SH-SY5Y (cell line): Measurements from ENCODE around the gene ZNF534.

ENCODE experiments used
- GATA2 ChIP-seq: IDR thresholded peaks from 2 replicates; pipeline ENCODE4 v1.6.1; 2011; ENCODE audit warnings: mild to moderate bottlenecking, low read depth, low read length
- GATA3 ChIP-seq: IDR thresholded peaks from 2 replicates; pipeline ENCODE4 v1.6.1; 2011; ENCODE audit warnings: low read depth, mild to moderate bottlenecking, low read length, moderate library complexity

Gene ZNF534

DNA sequence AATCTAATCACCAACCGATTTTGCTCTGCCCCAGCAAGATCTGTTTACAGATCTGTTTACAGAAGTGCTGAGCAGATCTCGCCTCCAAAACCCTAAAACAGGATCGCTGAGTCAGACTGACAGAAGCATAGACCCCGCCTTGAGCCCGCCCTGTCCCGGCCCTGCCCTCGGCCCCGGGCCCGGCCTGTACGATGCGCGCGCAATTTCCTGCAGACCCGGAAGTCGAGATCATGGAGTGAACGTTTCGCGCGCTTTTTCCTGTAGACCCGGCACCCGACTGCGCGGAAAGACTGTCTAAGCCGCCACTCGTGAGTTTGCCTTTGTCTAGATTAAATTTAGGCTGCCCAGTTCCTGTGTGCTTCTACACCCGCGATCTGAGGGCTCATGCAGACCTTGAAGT, at the start of gene ZNF534:
TSS of gene ZNF534 (plus strand) at position 212 of the 400 bp plus-strand sequence. CDS start 2,327 bp downstream, outside the sequence.
- TF ChIP-seq GATA2 (no peak), GATA3 (no peak)

DNA sequence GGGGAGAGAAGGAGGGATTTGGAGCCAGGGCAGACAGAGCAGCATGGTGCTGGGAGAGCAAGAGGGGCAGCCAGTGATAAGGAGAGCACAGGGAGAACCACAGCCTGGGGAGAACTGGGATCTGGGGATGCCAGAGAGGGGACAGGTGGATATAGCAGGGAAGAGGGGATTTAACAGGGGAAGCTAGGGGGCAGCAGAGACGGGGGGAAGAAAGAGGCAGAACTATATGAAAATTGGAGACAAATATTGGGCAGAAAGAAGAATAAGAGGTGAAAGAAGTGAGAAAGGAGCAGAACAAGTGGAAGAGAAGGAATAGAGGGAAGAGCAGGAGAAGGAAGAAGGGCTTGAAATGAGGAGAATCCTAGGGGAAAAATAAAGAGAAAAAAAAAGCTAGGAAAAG, 37.8 kb upstream of the ZNF534 start:
- TF ChIP-seq GATA2 (no peak), GATA3 (no peak)

DNA sequence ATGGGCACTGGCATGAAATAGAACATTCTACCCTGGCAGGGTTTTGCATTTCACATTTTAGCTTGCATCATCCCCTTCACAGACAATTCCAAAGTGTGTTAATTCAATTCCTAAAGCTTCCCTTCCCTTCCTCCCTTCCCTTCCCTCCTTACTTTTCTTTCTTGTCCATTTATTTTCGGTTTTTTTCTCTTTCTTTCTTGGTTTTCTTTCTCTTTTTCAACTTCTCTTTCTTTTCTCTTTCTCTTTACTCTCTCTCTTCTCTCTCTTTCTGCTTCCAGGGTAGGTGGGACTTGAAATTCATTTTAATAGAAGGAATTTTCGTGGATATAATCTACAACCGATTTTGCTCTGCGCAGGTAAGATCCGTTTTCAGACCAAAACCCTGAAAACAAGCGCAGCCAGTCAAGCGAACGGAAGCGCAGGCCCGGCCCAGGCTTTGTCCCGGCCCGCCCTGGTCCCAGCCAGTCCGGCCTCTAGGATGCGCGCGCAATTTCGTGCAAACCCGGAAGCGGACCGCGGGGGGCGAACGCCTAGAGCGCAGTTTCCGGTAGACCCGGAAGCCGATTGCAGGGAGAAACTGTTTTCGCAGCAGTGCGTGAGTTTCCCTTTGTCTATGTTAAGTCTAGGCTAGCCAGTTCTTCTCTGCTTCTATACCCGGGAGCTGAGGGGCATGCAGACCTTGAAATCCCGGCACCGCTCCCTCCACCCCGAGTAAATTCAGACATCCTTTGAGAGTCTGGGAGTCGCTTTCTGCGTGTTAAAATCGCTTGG, 31.5 kb upstream of the ZNF534 start, which contains the start of gene ZNF528:
TSS of gene ZNF528 (plus strand) at position 540 of the 771 bp plus-strand sequence. CDS start 4,165 bp downstream, outside the sequence.
- no peak for TF ChIP-seq GATA2
- no peak for TF ChIP-seq GATA3

GRCh38 chr19:52398081-52398441, 30.9 kb upstream of the ZNF534 start:
- TF ChIP-seq GATA2, result no peak

DNA sequence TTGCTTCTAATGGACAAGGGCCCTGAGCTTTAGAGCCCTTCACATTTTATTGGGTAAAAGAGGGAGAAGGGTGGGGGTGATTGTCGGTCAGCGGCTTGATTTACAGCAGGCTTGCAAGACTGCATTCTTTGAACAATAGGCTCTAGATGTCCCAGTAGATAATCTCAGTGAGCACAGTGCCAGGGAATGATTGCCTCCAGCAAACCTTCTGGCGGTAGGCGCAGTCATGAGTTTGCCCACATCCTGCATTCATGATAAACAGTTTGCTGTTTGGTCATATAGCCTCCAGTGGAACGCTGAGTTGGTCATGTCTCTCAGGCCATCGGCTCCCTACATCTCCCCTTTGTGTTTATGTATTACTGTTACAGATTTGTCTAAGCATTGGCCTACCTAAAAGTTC, 18.7 kb upstream of the ZNF534 start:
- TF ChIP-seq GATA2 (no peak), GATA3 (no peak)

DNA sequence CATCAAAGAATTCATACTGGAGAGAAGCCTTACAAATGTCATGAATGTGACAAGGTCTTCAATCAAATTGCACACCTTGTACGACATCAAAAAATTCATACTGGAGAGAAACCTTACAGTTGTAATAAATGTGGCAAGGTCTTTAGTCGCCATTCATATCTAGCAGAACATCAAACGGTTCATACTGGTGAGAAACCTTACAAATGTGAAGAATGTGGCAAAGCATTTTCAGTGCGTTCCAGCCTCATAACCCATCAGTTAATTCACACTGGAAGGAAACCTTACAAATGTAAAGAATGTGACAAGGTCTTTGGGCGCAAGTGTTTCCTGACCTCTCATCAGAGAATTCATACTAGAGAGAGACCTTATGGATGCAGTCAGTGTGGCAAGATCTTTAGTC, 13.2 kb upstream of the ZNF534 start:
- no peak for TF ChIP-seq GATA2
- no peak for TF ChIP-seq GATA3

DNA sequence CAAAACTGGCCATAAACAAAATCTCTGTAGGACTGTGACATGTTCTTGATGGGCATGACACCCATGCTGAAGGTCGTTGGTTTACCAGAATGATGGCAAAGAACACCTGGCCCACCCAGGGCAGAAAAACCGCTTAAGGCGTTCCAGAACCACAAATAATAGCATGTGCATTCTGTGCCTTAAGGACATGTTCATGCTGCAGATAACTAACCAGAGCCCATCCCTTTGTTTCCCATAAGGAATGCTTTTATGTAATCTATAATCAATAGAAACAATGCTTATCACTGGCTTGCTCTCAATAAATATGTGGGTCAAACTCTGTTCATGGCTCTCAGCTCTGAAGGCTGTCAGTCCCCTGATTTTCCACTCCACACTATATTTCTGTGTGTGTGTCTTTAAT, 13.2 kb downstream of the ZNF534 start:
- TF ChIP-seq GATA3, result no peak
- no peak for TF ChIP-seq GATA2

- no peak for TF ChIP-seq GATA3
- TF ChIP-seq GATA2, result no peak
Observed at GRCh38 chr19:52444506-52444905, 15.6 kb downstream of the ZNF534 start.

GRCh38 chr19:52451241-52451640, 22.3 kb downstream of the ZNF534 start:
- TF ChIP-seq GATA2, result no peak
- TF ChIP-seq GATA3, result no peak

- TF ChIP-seq GATA2 (no peak), GATA3 (no peak)
Observed at GRCh38 chr19:52453324-52454094, 24.6 kb downstream of the ZNF534 start, which contains the start of gene ZNF578. ZNF578 (plus strand) TSS chr19:52453553; CDS start chr19:52501846, 48,293 bp downstream.

DNA sequence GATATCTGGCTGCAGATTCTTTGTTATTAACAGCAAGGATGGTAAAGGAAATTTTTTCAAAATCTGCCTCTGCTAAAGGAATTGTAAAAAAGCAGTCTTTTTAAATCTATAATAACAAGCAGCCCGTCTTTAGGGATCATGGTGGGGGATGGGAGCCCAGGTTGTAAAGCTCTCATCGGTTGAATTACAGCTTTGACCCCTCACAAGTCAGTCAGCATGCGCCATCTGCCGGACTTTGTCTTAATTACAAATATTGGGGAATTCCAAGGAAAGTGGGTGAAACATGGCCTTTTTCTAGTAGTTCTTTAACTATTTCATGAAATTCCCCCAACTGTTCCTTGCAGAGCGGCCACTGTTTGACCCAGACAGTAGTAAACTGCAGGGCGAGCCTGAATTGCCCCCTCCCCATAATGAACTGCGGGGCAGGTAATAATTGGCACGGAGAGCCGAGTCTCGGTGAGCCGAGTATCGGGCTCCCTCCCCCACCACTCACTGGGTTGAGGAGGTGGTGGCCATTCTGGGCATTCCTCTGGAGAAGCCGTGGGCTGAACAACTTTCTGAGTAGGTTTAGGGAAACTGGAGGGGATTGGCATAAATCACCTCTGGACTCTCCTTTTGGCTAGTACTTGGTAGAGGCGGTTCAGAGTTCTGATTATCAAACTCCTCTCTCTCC, 36.0 kb downstream of the ZNF534 start:
- TF ChIP-seq GATA3, result no peak
- TF ChIP-seq GATA2, result no peak

DNA sequence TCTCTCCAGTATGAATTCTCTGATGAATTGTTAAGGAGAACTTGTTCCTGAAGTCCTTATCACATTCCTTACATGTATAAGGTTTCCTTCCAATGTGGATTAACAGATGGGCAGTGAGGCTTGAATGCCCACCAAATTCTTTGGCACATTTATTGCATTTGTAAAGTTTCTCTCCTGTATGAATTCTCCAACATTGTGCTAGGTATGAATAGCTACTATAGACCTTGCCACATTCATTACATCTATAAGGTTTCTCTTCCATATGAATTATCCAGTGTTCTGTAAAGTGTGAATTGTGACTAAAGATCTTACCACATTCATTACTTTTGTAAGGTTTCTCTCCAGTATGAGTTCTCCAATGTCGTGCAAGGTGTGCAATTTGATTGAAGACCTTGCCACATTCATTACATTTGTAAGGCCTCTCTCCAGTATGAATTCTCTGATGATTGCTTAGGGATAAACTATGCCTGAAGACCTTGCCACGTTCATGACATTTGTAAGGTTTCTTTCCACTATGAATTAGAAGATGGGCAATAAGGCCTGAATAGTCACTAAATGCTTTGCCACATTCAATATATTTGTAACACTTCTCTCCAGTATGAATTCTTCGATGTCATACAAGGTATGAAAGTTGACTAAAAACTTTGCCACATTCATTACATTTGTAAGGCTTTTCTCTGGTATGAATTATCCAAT, 44.9 kb downstream of the ZNF534 start:
- TF ChIP-seq GATA2, result no peak
- no peak for TF ChIP-seq GATA3

DNA sequence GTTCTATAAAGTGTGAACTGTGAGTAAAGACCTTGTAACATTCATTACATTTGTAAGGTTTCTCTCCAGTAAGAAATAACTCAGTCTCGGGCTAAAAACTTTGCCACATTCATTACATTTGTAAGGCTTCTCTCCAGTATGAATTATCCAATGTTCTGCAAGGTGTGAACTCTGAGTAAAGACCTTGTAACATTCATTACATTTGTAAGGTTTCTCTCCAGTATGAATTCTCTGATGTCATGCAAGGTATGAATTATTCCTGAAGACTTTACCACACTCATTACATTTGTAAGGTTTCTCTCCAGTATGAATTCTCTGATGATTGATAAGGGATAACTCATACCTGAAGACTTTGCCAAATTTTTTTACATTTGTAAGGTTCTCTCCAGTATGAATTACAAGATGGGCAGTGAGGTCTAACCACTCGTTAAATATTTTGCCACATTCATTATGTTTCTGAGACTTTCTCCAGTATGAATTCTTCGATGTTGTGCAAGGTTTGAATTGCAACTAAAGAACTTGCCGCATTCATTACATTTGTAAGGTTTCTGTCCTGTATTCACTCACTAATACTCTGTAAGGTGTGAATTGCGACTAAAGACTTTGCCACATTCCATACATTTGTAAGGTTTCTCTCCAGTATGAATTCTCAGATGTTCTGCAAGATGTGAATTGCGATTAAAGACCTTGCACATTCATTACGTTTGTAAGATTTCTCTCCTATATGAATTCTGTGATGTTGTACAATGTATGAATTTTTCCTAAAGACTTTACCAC, 45.6 kb downstream of the ZNF534 start:
- TF ChIP-seq GATA3, result no peak
- no peak for TF ChIP-seq GATA2
